KMS-11 (cell line): ENCODE results near the gene NLGN1.
A peak's percentile ranks its signal among the peaks of the same experiment; 100 is the strongest.

Experiments
- H2AFZ ChIP-seq: fragments of 200-600 bp; sonication (generic); 2 replicates; pipeline ENCODE4 v1.6.1; 2016; ENCODE audit warnings: antibody characterized with exemption, mixed run types, low read depth
- H3K27ac ChIP-seq: fragments of 200-600 bp; sonication (generic); 2 replicates; pipeline ENCODE4 v1.6.1; 2016; ENCODE audit warnings: mild to moderate bottlenecking, mixed run types
- H3K27me3 ChIP-seq: fragments of 200-600 bp; sonication (generic); 2 replicates; pipeline ENCODE4 v1.6.1; 2017; ENCODE audit warnings: mild to moderate bottlenecking, low read depth, mixed run types, moderate library complexity; ENCODE audit not compliant: insufficient read depth
- H3K36me3 ChIP-seq: fragments of 200-600 bp; sonication (generic); 2 replicates; pipeline ENCODE4 v1.6.1; 2017; ENCODE audit warnings: mild to moderate bottlenecking, mixed run types; ENCODE audit not compliant: insufficient read depth
- H3K4me1 ChIP-seq: fragments of 200-600 bp; sonication (generic); 2 replicates; pipeline ENCODE4 v1.6.1; 2016; ENCODE audit warnings: mild to moderate bottlenecking, low read depth, mixed run types; ENCODE audit not compliant: poor library complexity, severe bottlenecking
- H3K4me2 ChIP-seq: fragments of 200-600 bp; sonication (generic); 2 replicates; pipeline ENCODE4 v1.7.0; 2016; ENCODE audit warnings: mild to moderate bottlenecking, mixed run types
- H3K4me3 ChIP-seq: fragments of 200-600 bp; sonication (generic); IDR thresholded peaks from 2 replicates; pipeline ENCODE4 v1.6.1; 2017; ENCODE audit warnings: low read depth, low read length, mixed read lengths; ENCODE audit not compliant: insufficient read depth
- H3K79me2 ChIP-seq: fragments of 200-600 bp; sonication (generic); 2 replicates; pipeline ENCODE4 v1.6.1; 2016; ENCODE audit warnings: low read depth, mixed run types; ENCODE audit not compliant: insufficient read depth
- H3K9ac ChIP-seq: fragments of 200-600 bp; sonication (generic); 2 replicates; pipeline ENCODE4 v1.6.1; 2016; ENCODE audit warnings: mild to moderate bottlenecking, mixed run types
- H4K20me1 ChIP-seq: fragments of 200-600 bp; sonication (generic); 2 replicates; pipeline ENCODE4 v1.6.1; 2016; ENCODE audit warnings: mild to moderate bottlenecking, mixed run types; ENCODE audit not compliant: insufficient read depth
- TF ChIP-seq, protein P1 (sequence below): fragments of 200-600 bp; sonication (generic); conservative IDR thresholded peaks from 2 replicates; pipeline ENCODE4 v1.6.1; 2017; ENCODE audit warnings: low read depth, mild to moderate bottlenecking, antibody characterized with exemption, low read length, moderate library complexity, mixed read lengths

Gene NLGN1

DNA sequence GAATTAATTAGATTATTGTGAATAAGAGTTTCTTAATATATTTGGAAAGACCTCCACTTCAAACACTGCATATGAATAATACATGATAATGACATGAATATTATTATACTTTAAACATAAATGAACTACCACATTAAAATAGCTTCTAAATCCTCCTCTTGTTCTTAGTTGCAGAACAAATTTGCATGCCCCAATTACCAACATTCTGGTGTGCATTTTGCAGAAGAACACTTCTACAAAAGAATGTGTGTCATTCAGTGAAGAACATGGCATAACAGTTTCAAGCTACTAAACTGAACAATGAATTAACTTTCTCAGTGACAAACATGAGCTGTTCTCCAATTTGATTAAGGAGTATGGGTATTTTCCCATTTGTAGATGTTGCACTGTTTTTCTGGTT lies 750.3 kb downstream of the NLGN1 start:
- Histone ChIP-seq H3K36me3 (no peaks in the 10 kb centered on the region), H2AFZ (no peak overlapping the region), H3K27me3 (no peaks in the 10 kb centered on the region), H3K9ac (no peak overlapping the region), H3K79me2 (no peaks in the 10 kb centered on the region), H3K4me3 (no peak overlapping the region), H3K27ac (no peak overlapping the region), H4K20me1 (no peaks in the 10 kb centered on the region), H3K4me2 (no peak overlapping the region), H3K4me1 (no peaks in the 10 kb centered on the region)
- TF ChIP-seq, protein P1, sequence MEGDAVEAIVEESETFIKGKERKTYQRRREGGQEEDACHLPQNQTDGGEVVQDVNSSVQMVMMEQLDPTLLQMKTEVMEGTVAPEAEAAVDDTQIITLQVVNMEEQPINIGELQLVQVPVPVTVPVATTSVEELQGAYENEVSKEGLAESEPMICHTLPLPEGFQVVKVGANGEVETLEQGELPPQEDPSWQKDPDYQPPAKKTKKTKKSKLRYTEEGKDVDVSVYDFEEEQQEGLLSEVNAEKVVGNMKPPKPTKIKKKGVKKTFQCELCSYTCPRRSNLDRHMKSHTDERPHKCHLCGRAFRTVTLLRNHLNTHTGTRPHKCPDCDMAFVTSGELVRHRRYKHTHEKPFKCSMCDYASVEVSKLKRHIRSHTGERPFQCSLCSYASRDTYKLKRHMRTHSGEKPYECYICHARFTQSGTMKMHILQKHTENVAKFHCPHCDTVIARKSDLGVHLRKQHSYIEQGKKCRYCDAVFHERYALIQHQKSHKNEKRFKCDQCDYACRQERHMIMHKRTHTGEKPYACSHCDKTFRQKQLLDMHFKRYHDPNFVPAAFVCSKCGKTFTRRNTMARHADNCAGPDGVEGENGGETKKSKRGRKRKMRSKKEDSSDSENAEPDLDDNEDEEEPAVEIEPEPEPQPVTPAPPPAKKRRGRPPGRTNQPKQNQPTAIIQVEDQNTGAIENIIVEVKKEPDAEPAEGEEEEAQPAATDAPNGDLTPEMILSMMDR = no peak

DNA sequence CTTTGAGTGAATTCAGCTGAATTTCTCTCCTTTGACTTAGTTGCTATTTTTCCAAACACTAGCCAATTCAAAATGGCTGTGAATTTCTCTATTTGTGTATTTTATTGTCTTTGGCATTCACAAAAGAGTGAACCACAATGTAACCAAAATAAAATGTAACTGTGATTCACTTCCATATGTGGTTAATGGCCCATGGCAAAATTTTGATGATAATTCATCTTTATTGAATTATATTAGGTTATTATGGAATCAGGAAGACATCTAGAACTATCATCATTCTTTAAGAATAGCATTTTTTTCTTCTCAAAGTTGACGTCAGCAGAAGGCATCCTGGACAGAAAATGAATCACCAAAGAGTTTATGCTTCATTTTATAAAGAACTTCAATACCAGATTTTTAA lies 756.3 kb downstream of the NLGN1 start:
- TF ChIP-seq, protein P1 = no peak
- Histone ChIP-seq H3K36me3 (no peaks in the 10 kb centered on the region), H3K4me2 (no peak overlapping the region), H3K27ac (no peak overlapping the region), H3K79me2 (no peaks in the 10 kb centered on the region), H3K9ac (no peak overlapping the region), H2AFZ (no peak overlapping the region), H4K20me1 (no peaks in the 10 kb centered on the region), H3K4me3 (no peak overlapping the region), H3K27me3 (no peaks in the 10 kb centered on the region), H3K4me1 (no peaks in the 10 kb centered on the region)

DNA sequence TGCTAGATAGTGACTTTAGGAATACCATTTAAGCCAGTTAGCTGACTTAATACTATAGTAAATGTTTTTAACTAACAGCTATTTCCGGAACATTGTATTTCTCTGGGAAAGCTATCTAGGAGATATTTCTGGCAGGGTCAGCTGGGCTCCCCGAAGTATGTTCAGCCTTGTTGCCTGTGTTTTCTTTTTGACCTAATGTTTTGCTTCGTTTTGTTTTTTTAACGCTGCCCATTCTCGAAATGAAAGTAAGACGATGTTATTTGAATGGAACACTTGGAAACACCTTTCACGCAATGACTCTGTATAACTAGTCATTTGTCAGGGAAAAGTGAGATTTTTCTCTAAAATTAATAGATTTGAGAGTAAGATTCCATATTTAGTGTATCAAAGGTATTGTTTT lies 758.7 kb downstream of the NLGN1 start:
- H4K20me1 ChIP-seq = no peaks in the 10 kb centered on the region
- H3K4me1 ChIP-seq = no peaks in the 10 kb centered on the region
- no peaks in the 10 kb centered on the region for H3K27me3 ChIP-seq
- peak overlapping the region; percentile 64 for H3K4me2 ChIP-seq
- TF ChIP-seq, protein P1 = no peak
- peak overlapping the region; percentile 50; the same call in 1 of the 2 replicates for H2AFZ ChIP-seq
- H3K36me3 ChIP-seq = no peaks in the 10 kb centered on the region
- no peaks in the 10 kb centered on the region for H3K79me2 ChIP-seq
- no peak overlapping the region for H3K9ac ChIP-seq
- H3K27ac ChIP-seq = no peak overlapping the region
- H3K4me3 ChIP-seq = no peak overlapping the region

DNA sequence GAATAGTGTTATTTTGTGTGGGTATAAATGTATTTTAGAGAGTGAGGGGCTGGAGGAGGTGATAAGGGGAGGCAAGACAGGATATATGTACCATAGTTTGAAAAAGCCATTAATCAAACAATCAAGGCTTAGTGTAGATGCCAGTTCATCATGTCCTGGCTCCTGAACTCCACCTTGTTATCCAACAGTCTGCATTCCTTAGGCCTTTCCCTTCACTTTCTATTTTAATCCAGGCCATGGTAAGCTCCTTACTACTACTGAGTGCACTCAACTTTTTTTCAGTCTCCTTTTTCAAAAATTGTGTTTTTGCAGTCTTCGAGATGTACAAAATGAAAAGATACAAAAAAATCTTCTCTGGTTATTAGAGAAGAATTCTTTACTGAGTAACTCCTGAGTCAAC lies 761.1 kb downstream of the NLGN1 start:
- no peak overlapping the region for H3K4me2 ChIP-seq
- H3K9ac ChIP-seq = no peak overlapping the region
- H3K27me3 ChIP-seq = no peaks in the 10 kb centered on the region
- H3K4me3 ChIP-seq = no peak overlapping the region
- no peak overlapping the region for H3K27ac ChIP-seq
- H4K20me1 ChIP-seq = no peaks in the 10 kb centered on the region
- TF ChIP-seq, protein P1 = no peak
- H3K4me1 ChIP-seq = no peaks in the 10 kb centered on the region
- no peaks in the 10 kb centered on the region for H3K79me2 ChIP-seq
- no peak overlapping the region for H2AFZ ChIP-seq
- no peaks in the 10 kb centered on the region for H3K36me3 ChIP-seq
